Measurements from ENCODE around the gene MLLT10. TPM values are rescaled to one million over a fixed set of nuclear protein-coding genes. Genes with fewer than 3 reads are reported as not detected.

MLLT10 gene
- total and polyA plus RNA-seq, 4 donors: 20.6 to 97.8 (median 35.7) TPM

DNA sequence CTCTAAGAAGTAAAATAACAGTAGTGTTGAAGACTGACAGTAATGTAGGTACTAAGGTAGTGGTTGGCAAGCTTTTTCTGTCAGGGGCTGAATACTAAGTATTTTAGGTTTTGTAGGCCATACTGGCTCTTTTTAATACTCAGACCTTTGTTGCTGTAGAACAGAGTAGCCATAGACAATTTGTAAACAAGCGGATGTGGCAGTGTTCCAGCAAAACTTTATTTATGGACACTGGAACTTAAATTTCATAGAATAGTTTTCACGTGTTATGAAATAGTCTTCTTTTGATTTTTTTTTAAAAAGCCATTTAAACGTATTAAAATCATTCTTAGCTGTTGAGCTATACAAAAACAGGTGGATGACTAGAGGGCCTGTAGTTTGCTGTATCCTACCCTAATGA lies 121.2 kb downstream of the MLLT10 start:
- H3K4me3 ChIP-seq: no peak overlapping the region
- H3K4me1 ChIP-seq (ENCODE audit: control insufficient read depth in 5 of 5, insufficient read depth in 5 of 5, low read length in 5 of 5): peaks cover 0 to 10% (median 3%) of the 10 kb centered on the region in 5 donors
- H3K9ac ChIP-seq (ENCODE audit: insufficient read depth in 1 of 2, low read length in 2 of 2): no peak overlapping the region
- WGBS, 2 donors: 82 to 88% methylated on average over 3 of the region's 3 CpGs
- no peaks in the 10 kb centered on the region for H3K9me3 ChIP-seq (ENCODE audit: control insufficient read depth in 4 of 4, insufficient read depth in 3 of 4, low read length in 3 of 4)
- no peak overlapping the region for H3K27ac ChIP-seq (ENCODE audit: low read depth in 1 of 2, low read length in 1 of 2)
- TF ChIP-seq, protein P1, sequence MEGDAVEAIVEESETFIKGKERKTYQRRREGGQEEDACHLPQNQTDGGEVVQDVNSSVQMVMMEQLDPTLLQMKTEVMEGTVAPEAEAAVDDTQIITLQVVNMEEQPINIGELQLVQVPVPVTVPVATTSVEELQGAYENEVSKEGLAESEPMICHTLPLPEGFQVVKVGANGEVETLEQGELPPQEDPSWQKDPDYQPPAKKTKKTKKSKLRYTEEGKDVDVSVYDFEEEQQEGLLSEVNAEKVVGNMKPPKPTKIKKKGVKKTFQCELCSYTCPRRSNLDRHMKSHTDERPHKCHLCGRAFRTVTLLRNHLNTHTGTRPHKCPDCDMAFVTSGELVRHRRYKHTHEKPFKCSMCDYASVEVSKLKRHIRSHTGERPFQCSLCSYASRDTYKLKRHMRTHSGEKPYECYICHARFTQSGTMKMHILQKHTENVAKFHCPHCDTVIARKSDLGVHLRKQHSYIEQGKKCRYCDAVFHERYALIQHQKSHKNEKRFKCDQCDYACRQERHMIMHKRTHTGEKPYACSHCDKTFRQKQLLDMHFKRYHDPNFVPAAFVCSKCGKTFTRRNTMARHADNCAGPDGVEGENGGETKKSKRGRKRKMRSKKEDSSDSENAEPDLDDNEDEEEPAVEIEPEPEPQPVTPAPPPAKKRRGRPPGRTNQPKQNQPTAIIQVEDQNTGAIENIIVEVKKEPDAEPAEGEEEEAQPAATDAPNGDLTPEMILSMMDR (IDR thresholded peaks at IDR 0.05; ENCODE audit: control extremely low read depth, extremely low read depth): no peak
- ATAC-seq (ENCODE audit: insufficient read depth, low FRiP score) (no peak), DNase-seq (peak in 2 of 3 donors; percentile 68 to 83)
- H3K36me3 ChIP-seq (ENCODE audit: control insufficient read depth in 4 of 4, insufficient read depth in 4 of 4, low read length in 4 of 4): peaks cover 0 to 12% (median 4%) of the 10 kb centered on the region in 4 donors
- no peaks in the 10 kb centered on the region for H3K27me3 ChIP-seq (ENCODE audit: control insufficient read depth in 3 of 3, insufficient read depth in 3 of 3, low read length in 2 of 3)

DNA sequence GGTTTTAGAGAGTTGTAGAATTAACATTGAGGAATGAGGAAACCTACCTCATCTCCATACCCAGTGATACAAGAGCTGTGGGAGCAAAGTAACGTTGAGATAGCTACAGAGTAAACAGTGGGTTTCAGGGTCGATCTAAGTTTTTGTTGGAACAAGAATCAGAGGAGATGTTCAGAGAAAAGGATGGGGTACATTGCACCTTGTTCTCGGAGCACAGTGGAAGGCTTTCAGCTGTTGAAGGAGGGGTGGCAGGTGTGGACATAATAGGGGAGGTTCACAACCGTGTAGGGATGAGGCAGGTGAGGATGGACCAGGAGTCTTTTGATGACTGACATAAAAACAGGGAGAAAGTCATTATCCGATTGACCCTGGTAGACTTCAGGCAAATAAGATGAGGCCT lies 121.7 kb downstream of the MLLT10 start:
- no peak overlapping the region for H3K27ac ChIP-seq (ENCODE audit: low read depth in 1 of 2, low read length in 1 of 2)
- H3K9me3 ChIP-seq (ENCODE audit: control insufficient read depth in 4 of 4, insufficient read depth in 3 of 4, low read length in 3 of 4): no peaks in the 10 kb centered on the region
- H3K27me3 ChIP-seq (ENCODE audit: control insufficient read depth in 3 of 3, insufficient read depth in 3 of 3, low read length in 2 of 3): no peaks in the 10 kb centered on the region
- DNase-seq (no peak), ATAC-seq (ENCODE audit: insufficient read depth, low FRiP score) (no peak)
- no peak overlapping the region for H3K9ac ChIP-seq (ENCODE audit: insufficient read depth in 1 of 2, low read length in 2 of 2)
- H3K4me1 ChIP-seq (ENCODE audit: control insufficient read depth in 5 of 5, insufficient read depth in 5 of 5, low read length in 5 of 5): peaks cover 0 to 10% (median 4%) of the 10 kb centered on the region in 5 donors
- WGBS, 2 donors: 90 to 94% methylated on average over 5 of the region's 5 CpGs
- H3K36me3 ChIP-seq (ENCODE audit: control insufficient read depth in 4 of 4, insufficient read depth in 4 of 4, low read length in 4 of 4): peaks cover 0 to 12% (median 4%) of the 10 kb centered on the region in 4 donors
- H3K4me3 ChIP-seq: no peak overlapping the region
- TF ChIP-seq, protein P1 (IDR thresholded peaks at IDR 0.05; ENCODE audit: control extremely low read depth, extremely low read depth): no peak

DNA sequence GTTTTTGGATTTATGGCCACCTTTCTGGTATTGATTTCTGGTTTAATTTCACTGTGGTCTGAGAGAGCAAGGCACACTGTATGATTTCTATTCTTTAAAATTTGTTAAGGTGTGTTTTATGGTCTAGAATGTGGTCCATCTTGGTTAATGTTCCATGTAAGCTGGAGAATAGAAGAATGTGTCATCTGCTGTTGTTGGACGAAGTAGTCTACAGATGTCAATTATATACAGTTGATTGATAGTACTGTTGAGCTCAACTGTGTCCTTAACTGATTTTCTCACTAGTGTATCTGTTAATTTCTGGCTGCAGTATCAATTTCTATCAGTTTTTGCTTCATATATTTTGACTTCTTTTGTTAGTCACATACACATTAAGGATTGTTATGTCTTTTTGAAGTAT lies 127.1 kb downstream of the MLLT10 start:
- Histone ChIP-seq H3K27ac (ENCODE audit: low read depth in 1 of 2, low read length in 1 of 2) (no peak overlapping the region), H3K9ac (ENCODE audit: insufficient read depth in 1 of 2, low read length in 2 of 2) (no peak overlapping the region), H3K4me1 (ENCODE audit: control insufficient read depth in 5 of 5, insufficient read depth in 5 of 5, low read length in 5 of 5) (peaks cover 0 to 9% (median 0%) of the 10 kb centered on the region in 5 donors), H3K4me3 (no peak overlapping the region), H3K36me3 (ENCODE audit: control insufficient read depth in 4 of 4, insufficient read depth in 4 of 4, low read length in 4 of 4) (peaks cover 0 to 4% (median 0%) of the 10 kb centered on the region in 4 donors), H3K27me3 (ENCODE audit: control insufficient read depth in 3 of 3, insufficient read depth in 3 of 3, low read length in 2 of 3) (no peaks in the 10 kb centered on the region), H3K9me3 (ENCODE audit: control insufficient read depth in 4 of 4, insufficient read depth in 3 of 4, low read length in 3 of 4) (no peaks in the 10 kb centered on the region)
- ATAC-seq (ENCODE audit: insufficient read depth, low FRiP score) (no peak), DNase-seq (no peak)
- TF ChIP-seq, protein P1 (IDR thresholded peaks at IDR 0.05; ENCODE audit: control extremely low read depth, extremely low read depth): no peak
- WGBS, 2 donors: 87 to 90% methylated on average over 1 of the region's 1 CpG

DNA sequence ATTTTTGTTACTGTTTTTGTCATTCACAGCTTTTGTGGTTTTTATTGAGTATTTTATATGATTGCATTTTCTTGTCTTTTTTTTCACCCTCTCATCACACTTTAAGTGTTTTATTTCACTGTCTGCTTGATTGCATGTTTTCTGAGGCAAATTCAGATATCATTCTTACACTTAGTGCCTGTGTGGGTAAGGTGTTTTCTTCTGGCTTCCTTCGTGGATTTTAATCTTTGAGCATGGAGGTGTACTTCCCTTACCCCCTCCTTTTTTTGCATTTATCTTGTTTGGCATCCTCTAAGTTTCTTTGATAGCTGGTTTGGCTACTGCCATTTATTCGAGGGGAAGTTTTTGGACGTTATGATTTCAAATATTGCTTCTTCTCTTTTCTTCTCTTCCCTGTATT lies 127.9 kb downstream of the MLLT10 start:
- H3K9ac ChIP-seq (ENCODE audit: insufficient read depth in 1 of 2, low read length in 2 of 2): no peak overlapping the region
- H3K27ac ChIP-seq (ENCODE audit: low read depth in 1 of 2, low read length in 1 of 2): no peak overlapping the region
- H3K36me3 ChIP-seq (ENCODE audit: control insufficient read depth in 4 of 4, insufficient read depth in 4 of 4, low read length in 4 of 4): peaks cover 0 to 4% (median 0%) of the 10 kb centered on the region in 4 donors
- no peak for DNase-seq
- TF ChIP-seq, protein P1 (IDR thresholded peaks at IDR 0.05; ENCODE audit: control extremely low read depth, extremely low read depth): no peak
- H3K4me3 ChIP-seq: no peak overlapping the region
- no peak for ATAC-seq (ENCODE audit: insufficient read depth, low FRiP score)
- H3K9me3 ChIP-seq (ENCODE audit: control insufficient read depth in 4 of 4, insufficient read depth in 3 of 4, low read length in 3 of 4): no peaks in the 10 kb centered on the region
- H3K27me3 ChIP-seq (ENCODE audit: control insufficient read depth in 3 of 3, insufficient read depth in 3 of 3, low read length in 2 of 3): no peaks in the 10 kb centered on the region
- WGBS, 2 donors: 32 to 51% methylated on average over 3 of the region's 3 CpGs
- peaks cover 0 to 9% (median 0%) of the 10 kb centered on the region in 5 donors for H3K4me1 ChIP-seq (ENCODE audit: control insufficient read depth in 5 of 5, insufficient read depth in 5 of 5, low read length in 5 of 5)

Data from lung (tissue), 12 donors.